GM12891 (cell line): ENCODE measurements around the gene GNAI1.

Experiments used
- POLR2AphosphoS5 ChIP-seq: IDR thresholded peaks from 2 replicates; pipeline ENCODE4 v1.6.1; 2011; ENCODE audit warnings: low read depth, low read length, control low read depth
- TAF1 ChIP-seq: IDR thresholded peaks from 2 replicates; pipeline ENCODE4 v1.6.1; 2011; ENCODE audit warnings: low read depth, low read length, control low read depth

DNA sequence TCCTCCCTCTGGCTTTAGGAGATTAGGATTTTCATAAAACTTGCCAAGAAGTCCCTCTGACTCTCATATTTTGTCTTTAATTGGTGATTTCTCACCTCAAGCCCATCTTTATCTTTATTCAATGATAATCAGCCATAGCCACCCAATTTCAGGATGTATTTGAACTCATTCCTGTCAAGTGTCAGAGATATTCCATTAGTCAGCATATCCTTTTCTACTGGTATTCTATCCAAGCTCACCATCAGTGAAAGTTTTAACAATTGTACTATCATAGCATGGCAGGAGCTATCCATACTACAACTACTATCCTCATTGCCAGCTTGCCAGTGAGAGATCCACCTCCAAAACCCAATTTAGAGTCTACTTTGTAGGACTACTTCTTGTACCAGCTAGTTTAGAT lies 114.6 kb downstream of the GNAI1 start:
- TF ChIP-seq POLR2AphosphoS5 (no peak), TAF1 (no peak)
